Measurements from ENCODE around the gene SPTB.

The SPTB gene

DNA sequence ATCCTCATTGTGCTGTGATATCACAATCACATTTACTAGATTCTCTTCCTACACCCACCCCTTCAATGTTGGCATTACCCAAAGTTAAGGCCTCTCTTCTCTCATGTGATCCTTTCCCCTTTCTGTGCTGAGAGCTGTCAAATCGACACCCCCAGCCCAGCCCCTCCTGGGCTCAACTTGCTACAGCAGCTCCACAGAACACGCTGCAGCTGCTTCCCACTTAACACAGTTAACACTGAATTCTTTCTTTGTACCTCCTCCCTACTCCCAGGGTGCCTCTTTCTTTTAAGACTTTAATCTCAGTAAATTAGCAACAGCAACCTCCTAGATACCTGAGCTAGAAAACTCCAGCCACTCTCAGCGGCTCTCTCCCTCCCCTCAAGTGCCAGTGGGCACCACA is 17.8 kb downstream of the SPTB start:
- no peaks in the 10 kb centered on the region for H3K27me3 ChIP-seq (ENCODE audit: insufficient read depth, insufficient read length)
- H3K9ac ChIP-seq (ENCODE audit: insufficient read length, low read depth) = no peak overlapping the region
- no peak overlapping the region for H3K4me3 ChIP-seq (ENCODE audit: insufficient read length, low read depth)
- no peaks in the 10 kb centered on the region for H3K9me3 ChIP-seq (ENCODE audit: insufficient read depth, low read length)
- peaks cover 12% of the 10 kb centered on the region for H3K4me1 ChIP-seq (ENCODE audit: insufficient read depth, insufficient read length)
- no peaks in the 10 kb centered on the region for H3K36me3 ChIP-seq (ENCODE audit: insufficient read depth, insufficient read length, low read length)
- no peak for DNase-seq (ENCODE audit: low read depth, low spot score)
- no peak for TF ChIP-seq SUZ12 (IDR thresholded peaks at IDR 0.05; ENCODE audit: extremely low read depth, insufficient read depth, insufficient read length)
- no peak for TF ChIP-seq ZNF274 (IDR thresholded peaks at IDR 0.05; ENCODE audit: low read depth, low read length)
- TF ChIP-seq YY1 (IDR thresholded peaks at IDR 0.05; ENCODE audit: insufficient read depth, insufficient read length) = no peak

GRCh38 chr14:64860039-64860438 is 19.7 kb downstream of the SPTB start:
- TF ChIP-seq ZNF274 (IDR thresholded peaks at IDR 0.05; ENCODE audit: low read depth, low read length) (no peak), YY1 (IDR thresholded peaks at IDR 0.05; ENCODE audit: insufficient read depth, insufficient read length) (no peak), SUZ12 (IDR thresholded peaks at IDR 0.05; ENCODE audit: extremely low read depth, insufficient read depth, insufficient read length) (no peak)
- peaks cover 5% of the 10 kb centered on the region for H3K4me1 ChIP-seq (ENCODE audit: insufficient read depth, insufficient read length)
- H3K4me3 ChIP-seq (ENCODE audit: insufficient read length, low read depth) = no peak overlapping the region
- H3K9me3 ChIP-seq (ENCODE audit: insufficient read depth, low read length) = no peaks in the 10 kb centered on the region
- H3K27me3 ChIP-seq (ENCODE audit: insufficient read depth, insufficient read length) = no peaks in the 10 kb centered on the region
- no peak overlapping the region for H3K9ac ChIP-seq (ENCODE audit: insufficient read length, low read depth)
- DNase-seq (ENCODE audit: low read depth, low spot score) = no peak
- H3K36me3 ChIP-seq (ENCODE audit: insufficient read depth, insufficient read length, low read length) = no peaks in the 10 kb centered on the region

DNA sequence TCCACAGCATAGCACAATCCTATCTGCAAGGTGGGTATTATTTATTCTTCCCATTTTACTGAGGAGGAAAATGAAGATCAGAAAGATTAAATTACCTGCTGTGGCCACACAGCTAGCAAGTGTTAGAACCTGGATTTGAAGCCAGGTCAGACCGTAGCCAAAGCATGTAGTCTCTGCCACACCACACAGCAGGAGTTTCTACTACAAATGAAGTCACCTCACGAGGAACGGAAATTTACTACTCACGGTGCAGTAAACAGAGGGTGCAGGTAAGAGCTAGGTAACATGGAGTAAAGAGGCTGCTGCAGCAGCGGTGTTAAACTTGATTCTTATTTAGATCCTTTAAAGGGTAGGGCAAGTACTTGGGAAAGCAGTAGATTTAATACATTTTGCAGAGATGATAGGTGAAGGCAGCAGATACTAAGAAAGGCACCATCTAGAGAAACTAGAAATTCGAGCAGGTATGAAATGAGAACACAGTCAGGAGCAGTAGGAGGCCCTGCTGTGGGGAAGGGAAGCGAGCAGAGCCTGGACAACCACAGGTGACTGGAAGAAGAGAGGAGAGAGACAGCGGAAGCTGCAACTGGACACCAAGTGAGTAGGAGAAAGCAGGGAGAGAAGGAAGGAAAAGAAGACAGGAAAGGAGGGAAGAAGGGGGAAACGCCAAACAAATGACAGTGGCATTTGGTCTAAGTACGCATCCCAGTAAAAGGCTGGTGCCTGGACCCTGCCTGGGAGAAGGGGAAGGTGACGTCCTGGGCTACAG is 21.5 kb downstream of the SPTB start:
- DNase-seq (ENCODE audit: low read depth, low spot score) = no peak
- H3K27me3 ChIP-seq (ENCODE audit: insufficient read depth, insufficient read length) = no peaks in the 10 kb centered on the region
- H3K4me3 ChIP-seq (ENCODE audit: insufficient read length, low read depth) = no peak overlapping the region
- H3K9ac ChIP-seq (ENCODE audit: insufficient read length, low read depth) = peak overlapping the region; percentile 5
- H3K4me1 ChIP-seq (ENCODE audit: insufficient read depth, insufficient read length) = peaks cover 5% of the 10 kb centered on the region
- H3K36me3 ChIP-seq (ENCODE audit: insufficient read depth, insufficient read length, low read length) = no peaks in the 10 kb centered on the region
- TF ChIP-seq YY1 (IDR thresholded peaks at IDR 0.05; ENCODE audit: insufficient read depth, insufficient read length) (no peak), SUZ12 (IDR thresholded peaks at IDR 0.05; ENCODE audit: extremely low read depth, insufficient read depth, insufficient read length) (no peak), ZNF274 (IDR thresholded peaks at IDR 0.05; ENCODE audit: low read depth, low read length) (no peak)
- no peaks in the 10 kb centered on the region for H3K9me3 ChIP-seq (ENCODE audit: insufficient read depth, low read length)

- peaks cover 5% of the 10 kb centered on the region for H3K4me1 ChIP-seq (ENCODE audit: insufficient read depth, insufficient read length)
- no peak overlapping the region for H3K9ac ChIP-seq (ENCODE audit: insufficient read length, low read depth)
- no peak for DNase-seq (ENCODE audit: low read depth, low spot score)
- no peaks in the 10 kb centered on the region for H3K36me3 ChIP-seq (ENCODE audit: insufficient read depth, insufficient read length, low read length)
- no peak for TF ChIP-seq ZNF274 (IDR thresholded peaks at IDR 0.05; ENCODE audit: low read depth, low read length)
- TF ChIP-seq YY1 (IDR thresholded peaks at IDR 0.05; ENCODE audit: insufficient read depth, insufficient read length) = no peak
- no peaks in the 10 kb centered on the region for H3K27me3 ChIP-seq (ENCODE audit: insufficient read depth, insufficient read length)
- H3K4me3 ChIP-seq (ENCODE audit: insufficient read length, low read depth) = no peak overlapping the region
- no peaks in the 10 kb centered on the region for H3K9me3 ChIP-seq (ENCODE audit: insufficient read depth, low read length)
These were observed 22.9 kb downstream of the SPTB start for GRCh38 chr14:64856529-64857445.

GRCh38 chr14:64855721-64856528 is 23.8 kb downstream of the SPTB start:
- no peak for DNase-seq (ENCODE audit: low read depth, low spot score)
- Histone ChIP-seq H3K36me3 (ENCODE audit: insufficient read depth, insufficient read length, low read length) (no peaks in the 10 kb centered on the region), H3K9me3 (ENCODE audit: insufficient read depth, low read length) (no peaks in the 10 kb centered on the region), H3K27me3 (ENCODE audit: insufficient read depth, insufficient read length) (no peaks in the 10 kb centered on the region), H3K9ac (ENCODE audit: insufficient read length, low read depth) (no peak overlapping the region), H3K4me1 (ENCODE audit: insufficient read depth, insufficient read length) (peaks cover 5% of the 10 kb centered on the region), H3K4me3 (ENCODE audit: insufficient read length, low read depth) (no peak overlapping the region)
- TF ChIP-seq SUZ12 (IDR thresholded peaks at IDR 0.05; ENCODE audit: extremely low read depth, insufficient read depth, insufficient read length) (no peak), ZNF274 (IDR thresholded peaks at IDR 0.05; ENCODE audit: low read depth, low read length) (no peak), YY1 (IDR thresholded peaks at IDR 0.05; ENCODE audit: insufficient read depth, insufficient read length) (no peak)

- TF ChIP-seq SUZ12 (IDR thresholded peaks at IDR 0.05; ENCODE audit: extremely low read depth, insufficient read depth, insufficient read length) = no peak
- no peak for TF ChIP-seq YY1 (IDR thresholded peaks at IDR 0.05; ENCODE audit: insufficient read depth, insufficient read length)
- no peak for TF ChIP-seq ZNF274 (IDR thresholded peaks at IDR 0.05; ENCODE audit: low read depth, low read length)
- Histone ChIP-seq H3K9ac (ENCODE audit: insufficient read length, low read depth) (no peak overlapping the region), H3K27me3 (ENCODE audit: insufficient read depth, insufficient read length) (peaks cover 11% of the 10 kb centered on the region), H3K36me3 (ENCODE audit: insufficient read depth, insufficient read length, low read length) (no peaks in the 10 kb centered on the region), H3K4me3 (ENCODE audit: insufficient read length, low read depth) (no peak overlapping the region), H3K4me1 (ENCODE audit: insufficient read depth, insufficient read length) (no peaks in the 10 kb centered on the region), H3K9me3 (ENCODE audit: insufficient read depth, low read length) (no peaks in the 10 kb centered on the region)
- DNase-seq (ENCODE audit: low read depth, low spot score) = no peak
These were observed 29.2 kb downstream of the SPTB start for GRCh38 chr14:64850369-64851137.

All from NT2/D1 (cell line).